CD4-positive, alpha-beta T cell treated with Interleukin-10 for 1 hour (primary cell): ENCODE data around the gene METTL22.
A peak's percentile ranks its signal among the peaks of the same experiment; 100 is the strongest.

Source experiments
- DNase-seq: peaks from one replicate; pipeline ENCODE4 v3.0.0-alpha.2; 2020

Gene METTL22

GRCh38 chr16:8669481-8669880 is 48.0 kb downstream of the METTL22 start:
- no peak for DNase-seq

DNA sequence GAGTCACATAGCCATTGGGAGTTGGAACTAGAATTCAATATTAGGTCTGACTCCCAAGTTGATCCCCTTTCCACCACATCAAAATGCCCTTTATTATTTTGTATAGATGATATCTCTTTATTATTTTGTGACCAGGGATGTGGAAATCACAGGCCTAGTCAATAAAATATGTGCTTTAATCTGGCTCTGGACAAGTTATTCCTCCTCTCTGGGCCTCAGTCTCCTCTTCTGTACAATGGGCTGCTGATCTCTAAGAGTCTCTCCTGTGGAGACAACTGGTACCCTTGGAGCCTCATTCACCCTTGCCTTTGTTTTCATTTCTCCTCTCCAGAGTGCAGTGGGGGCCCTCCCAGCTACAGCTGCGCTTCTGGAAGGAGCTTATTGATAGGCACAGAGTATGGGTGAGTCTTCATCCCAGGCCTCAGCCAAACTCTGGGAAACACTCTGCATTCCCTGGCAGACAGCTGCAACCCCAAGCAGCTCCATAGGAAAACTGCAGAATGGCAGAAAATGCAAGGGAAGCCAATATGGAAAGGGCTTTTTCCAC is 48.6 kb downstream of the METTL22 start:
- no peak for DNase-seq

DNA sequence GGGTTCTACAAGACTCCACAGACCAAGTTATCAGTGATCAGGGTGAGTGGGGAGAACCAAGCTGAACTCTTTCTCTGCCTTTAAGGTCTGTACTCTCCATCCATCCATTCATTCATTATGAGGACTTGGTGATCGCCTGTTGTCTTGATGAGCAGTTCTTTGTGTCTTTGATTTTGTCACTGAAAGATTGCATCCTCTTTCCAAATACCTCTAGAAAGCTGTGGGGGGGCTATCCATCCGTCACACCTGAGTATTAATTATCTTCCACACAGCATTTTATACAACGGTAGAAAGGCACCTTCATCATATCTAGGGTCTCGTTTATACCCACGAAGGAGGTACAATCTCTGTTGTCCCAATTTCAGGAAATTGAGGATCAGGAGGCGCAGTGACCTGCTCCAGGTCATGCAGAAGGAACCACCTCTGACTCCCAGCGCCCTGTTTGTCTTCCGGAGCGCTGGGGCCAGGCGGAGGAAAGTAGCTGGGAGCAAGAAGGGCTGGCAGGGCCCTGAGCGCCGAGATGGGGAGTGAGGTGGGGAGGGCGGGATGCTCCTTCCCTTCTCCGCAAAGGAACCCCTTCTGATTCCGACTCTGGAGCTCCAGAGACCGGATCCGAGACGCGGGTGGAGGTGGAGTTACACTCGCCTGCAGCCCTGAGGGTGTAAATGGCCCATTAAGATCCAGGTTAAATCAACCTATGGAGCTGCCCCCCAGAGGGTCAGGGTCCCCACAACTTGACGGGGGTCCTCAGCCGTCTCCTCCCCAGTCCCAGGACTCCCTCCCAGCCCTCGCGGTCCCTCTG is 52.3 kb downstream of the METTL22 start:
- DNase-seq = no peak

GRCh38 chr16:8674413-8675022 is 53.0 kb downstream of the METTL22 start, which contains the start of gene ABAT:
ABAT (plus strand) TSS chr16:8674617; CDS start chr16:8735740, 61,123 bp downstream.
- peak; percentile 91 for DNase-seq

DNA sequence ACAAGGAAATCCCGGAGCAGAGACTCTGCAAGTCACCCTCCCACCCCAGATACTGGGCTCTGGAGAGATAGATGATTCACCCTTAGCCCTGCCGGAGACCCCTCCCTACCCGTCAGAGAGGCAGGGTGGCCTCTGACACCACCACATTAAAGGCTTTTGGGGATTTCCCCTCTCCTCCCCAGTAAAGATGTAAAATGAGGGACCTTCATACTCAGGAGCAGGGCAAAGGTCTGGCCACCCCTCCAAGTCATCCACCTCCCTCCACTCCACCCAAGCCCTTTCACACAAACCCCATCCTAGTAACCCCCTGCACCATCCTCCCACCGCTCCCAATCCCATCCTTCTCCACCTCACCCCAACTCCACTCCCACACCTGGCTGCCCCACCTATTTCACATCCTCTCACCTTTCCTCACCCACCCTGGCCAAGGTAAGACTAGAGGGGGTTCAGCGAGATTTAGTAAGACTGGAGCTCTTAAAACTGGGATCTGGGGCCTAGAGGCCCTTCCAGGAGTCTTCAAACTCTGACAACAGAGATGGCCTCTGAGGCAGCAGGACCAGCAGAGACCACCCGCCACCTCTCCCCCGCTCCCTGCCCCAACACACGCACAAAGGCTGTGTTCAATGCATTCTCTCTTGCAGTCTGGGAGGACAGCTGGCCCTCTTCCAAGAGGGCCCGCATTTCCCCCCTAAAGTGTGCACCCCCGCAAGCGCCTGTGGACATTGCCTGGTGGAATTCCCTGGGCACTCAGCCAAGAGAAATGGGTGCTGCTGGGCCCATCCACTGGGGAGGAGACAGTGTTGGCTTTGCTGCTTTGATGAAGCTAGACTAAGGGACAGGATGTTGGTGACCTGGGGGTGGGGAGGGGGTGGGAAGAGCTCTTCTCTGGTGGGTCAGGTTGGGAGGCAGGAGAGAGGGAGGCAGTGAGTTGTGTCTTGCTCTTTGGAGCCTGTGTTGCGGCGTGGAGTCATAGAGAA is 54.0 kb downstream of the METTL22 start:
- peak; percentile 65 for DNase-seq

- DNase-seq = no peak
Measured at GRCh38 chr16:8676160-8676547, 54.7 kb downstream of the METTL22 start.

DNA sequence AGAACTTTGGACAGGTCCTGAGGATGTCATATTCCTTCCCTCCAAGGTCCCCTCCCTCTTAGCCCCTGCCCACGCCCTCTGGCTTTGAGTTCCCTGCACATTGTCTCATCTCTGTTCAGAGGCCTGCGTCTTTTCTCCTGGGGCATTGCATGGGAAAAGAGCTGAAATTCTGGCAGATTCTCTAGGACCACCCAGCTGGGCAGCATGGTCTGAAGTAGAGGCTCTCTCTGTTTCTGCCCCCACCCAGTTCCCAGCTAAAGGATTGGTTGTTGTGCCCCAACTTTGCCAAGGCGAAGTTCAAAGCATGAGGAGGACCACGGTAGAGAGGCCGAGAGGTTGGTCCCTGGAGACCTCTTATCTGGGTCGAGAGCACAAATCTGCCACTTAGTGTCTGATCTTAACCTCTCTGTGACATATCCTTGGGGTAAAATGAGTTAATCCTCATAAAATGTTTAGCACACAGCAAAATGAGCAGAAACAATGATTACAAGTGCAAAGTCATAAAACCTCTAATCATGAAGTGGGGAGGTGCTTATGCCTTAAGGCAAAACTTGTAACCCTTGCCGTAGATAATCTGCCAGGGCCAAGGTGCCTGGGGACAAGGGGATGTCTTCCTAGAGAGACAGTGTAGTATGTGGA is 55.4 kb downstream of the METTL22 start:
- DNase-seq = no peak

DNA sequence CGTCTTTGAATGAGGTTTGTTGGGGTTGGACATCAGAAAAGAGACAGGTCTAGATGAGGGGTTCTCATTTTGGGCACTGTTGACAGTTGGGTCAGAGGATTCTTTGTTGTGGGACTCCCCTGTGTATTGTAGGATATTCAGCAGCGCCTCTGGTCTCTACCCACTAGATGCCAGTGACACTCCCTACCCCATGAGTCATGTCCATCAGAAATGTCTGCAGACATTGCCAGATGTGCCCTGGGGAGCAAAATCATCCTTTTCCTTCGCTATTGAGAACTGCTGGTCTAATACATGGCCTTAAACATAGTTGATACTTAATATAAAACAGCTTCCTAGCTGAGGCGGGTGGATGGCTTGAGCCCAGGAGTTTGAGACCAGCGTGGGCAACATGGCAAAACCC is 56.0 kb downstream of the METTL22 start:
- DNase-seq = no peak

DNA sequence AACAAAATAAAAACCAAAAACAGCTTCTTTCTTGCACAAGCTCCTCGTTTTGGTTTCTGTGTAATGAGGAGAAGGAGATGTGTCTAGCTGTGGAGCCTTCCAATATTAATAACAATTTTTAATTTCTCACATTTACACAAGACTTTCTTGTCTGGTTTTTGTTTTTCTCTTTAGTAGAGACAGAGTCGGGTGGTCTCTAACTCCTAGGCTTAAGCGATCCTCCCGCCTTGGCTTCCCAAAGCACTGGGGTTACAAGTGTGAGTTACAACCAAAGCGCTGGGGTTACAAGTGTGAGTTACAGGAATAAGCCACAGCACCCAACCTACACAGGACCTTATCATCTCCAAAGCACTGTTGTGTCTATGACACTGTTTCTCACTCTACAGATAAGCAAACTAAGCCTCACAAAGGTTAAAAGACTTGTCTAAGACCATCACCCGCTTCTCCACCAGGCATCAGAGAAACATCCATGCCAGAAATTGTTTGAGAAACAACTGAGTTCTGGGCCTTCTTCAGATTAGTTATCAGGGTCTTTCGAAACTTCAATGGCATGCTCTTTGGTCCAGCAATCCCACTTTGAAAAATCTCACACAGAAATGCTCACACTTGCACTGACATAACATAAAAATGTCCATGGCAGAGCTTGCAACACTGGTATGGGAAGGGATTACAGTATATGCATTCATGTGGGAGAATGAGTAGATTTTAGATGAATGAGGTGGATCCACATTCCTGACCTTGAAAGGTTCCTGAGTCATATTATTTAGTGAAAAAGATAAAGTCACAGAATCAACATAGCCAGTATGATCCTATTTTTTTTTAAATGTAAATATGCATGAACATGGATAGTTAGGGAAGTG is 56.8 kb downstream of the METTL22 start:
- DNase-seq = no peak

DNA sequence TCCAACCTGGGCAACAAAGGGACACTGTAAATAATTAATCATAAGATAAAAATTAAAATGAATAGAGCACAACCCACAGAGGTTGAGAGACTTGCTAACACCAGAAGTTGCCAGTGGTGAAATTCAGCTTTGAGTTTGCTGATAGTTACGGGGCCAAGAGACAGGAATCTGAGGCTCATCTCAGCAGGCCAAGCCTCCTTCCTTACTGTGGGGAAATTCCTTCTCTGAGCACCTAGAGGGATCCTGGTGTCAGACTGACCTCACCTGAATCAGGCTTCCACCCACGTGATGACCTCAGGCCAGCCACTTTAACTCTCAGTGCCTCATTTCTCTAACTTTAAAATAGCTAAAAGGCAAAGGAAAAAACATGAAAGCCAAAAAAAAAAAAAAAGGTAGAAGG is 57.7 kb downstream of the METTL22 start:
- no peak for DNase-seq

DNA sequence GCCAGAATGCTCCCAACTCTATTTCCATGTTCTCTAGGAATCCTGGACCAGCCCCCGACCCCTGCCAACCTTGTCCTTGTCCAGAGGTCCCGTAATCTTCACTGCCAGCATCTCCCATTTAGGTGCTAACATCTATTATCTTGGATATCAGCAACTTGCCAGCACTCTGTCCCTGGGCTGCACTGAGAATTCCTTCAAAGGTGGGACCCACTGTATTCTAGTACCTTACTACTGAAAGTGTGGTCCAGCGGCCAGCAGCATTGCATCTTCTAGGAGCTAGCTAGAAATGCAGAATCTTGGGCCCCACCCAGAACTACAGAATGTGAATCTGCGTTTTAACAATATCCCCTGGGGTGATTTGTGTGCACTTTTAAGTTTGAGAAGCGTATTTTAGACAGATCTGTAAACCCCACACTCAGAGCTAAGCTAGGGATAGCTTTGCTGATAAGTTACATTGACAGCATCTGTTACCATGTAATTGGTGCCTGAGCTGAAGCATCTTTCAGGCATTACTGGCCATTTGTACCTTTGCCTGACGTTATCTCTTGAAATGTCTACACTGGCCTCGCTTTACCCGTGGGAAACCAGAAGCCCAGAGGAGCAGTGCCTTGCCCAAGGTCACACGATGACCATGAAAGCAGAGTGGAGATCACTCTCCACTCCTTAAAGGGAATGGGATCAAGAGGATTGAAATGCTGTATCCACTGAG is 61.2 kb downstream of the METTL22 start:
- no peak for DNase-seq

GRCh38 chr16:8683640-8684039 is 62.1 kb downstream of the METTL22 start:
- no peak for DNase-seq

DNA sequence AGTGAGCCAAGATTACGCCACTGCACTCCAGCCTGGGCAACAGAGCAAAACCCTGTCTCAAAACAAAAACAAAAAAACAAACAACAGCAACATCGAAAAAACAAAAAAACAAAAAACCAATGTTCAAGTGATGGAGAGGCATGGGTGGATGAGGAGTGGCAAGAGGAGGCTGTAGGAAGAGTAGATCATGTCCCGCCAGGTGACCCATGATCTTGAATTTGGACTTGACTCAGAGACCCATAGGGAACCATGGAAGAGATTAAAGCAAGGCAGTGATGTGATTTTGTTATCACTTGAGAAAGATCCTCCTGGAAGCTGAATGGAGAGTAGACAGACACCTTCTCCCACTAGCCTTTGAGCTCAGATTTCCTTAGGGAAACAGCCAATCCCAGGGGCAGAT is 64.1 kb downstream of the METTL22 start:
- DNase-seq = no peak

GRCh38 chr16:8686031-8686621 is 64.6 kb downstream of the METTL22 start:
- no peak for DNase-seq

GRCh38 chr16:8686879-8687278 is 65.4 kb downstream of the METTL22 start:
- no peak for DNase-seq

GRCh38 chr16:8689686-8690085 is 68.2 kb downstream of the METTL22 start:
- DNase-seq = no peak

DNA sequence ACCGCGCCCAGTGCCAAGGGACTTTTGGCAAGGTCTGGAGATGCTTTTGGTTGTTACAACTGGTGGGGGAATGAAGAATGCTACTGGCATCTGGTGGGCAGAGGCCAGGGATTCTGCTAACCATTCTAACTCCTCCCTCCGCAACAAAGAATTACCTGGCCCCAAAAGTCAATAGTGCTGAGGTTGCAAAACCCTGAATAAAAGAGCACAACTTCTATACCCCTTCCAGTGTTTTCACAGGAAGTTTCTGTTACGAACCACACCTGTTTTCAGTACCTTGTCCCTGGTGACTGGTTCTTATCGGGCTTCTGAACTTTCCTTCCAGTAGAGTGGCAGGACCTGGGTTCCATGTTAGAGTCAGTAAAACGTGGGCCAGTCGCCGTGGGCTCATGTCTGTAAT is 70.2 kb downstream of the METTL22 start:
- no peak for DNase-seq

DNA sequence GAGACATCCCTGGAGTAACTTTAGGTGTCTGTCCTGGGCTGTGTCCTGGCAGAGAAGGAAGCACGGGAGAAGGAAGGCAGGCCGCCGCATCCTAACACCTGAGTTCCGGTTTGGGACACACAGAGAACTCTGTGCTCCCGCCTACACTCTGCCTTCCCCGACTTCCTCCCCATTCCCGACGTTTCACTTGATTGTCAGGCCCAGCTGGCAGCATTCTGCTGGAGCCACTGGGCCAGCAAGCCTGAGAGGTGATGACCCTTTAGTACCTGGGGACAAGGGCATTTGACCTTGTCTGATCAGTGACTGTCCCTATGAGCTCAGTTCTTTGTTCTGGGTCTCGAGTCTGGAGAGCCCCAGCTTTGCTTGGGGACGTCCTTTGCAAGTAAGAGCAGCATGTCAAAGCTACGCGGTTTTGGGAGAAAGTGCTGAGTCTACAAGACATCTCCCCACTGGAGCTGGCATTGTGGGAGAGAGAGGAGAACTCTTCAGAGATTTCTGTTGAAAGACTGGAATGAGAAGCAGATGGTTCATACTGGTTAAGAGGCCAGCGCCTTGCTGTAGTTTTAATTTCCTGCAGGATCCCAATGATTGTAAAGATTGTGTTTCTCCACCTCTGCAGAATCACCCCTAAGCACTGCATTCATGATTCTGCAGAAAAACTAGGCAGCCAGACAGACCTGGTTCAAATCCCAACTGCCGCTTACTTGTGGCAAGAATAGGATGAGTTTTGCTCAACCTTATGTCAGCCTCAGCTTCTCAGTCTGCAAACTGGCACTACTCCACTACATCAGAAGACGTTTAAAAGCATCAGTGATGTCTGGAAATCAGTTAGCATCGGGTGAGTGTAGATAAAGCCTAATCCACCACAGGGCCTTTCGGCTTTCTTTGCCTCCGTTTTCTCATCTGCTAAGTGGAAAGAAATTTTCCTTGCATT is 73.6 kb downstream of the METTL22 start:
- DNase-seq = no peak

DNA sequence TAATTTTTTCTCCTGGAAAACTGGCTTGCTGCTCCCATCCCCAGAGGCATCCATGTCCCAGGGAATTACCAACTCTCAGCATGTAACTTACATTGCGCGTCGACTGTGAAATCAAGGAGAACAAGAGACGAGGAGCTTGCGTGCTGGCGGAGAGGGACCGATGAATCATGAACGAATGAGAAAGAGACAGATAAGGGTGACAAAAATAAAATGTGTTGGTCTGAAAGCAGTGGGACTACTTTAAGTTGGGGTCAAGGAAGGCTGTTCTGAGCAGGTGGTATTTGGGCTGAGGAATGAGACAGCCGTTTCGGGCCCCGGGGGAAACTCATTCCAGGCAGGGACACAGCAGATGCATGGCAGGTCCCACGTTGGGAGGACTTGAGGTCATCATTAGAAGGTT is 75.4 kb downstream of the METTL22 start:
- DNase-seq = no peak
